Measurements from ENCODE around the gene EXOSC2.

Gene EXOSC2

DNA sequence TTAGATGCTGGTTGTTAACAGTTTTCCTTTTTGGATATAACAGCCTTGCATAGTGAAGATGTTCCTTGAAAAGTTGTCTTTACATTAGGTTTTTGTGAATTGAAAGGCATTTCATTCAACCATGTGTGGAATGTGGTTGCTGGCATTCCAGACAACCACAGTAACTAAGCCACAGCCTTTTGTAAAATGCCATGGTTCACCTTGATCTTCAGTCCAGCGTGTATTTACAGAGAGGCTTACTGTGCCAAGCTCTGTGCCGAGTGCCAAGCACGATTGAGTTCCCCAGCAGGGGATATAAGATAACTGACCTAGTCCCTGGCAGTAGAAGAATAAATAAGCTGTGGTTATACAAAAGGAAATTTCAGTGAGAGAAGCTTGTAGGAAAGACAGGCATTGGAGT lies 4.9 kb downstream of the EXOSC2 start:
- Histone ChIP-seq H3K79me2 (ENCODE audit: low read length) (peaks cover 83% of the 10 kb centered on the region), H3K9ac (ENCODE audit: low read length) (no peak overlapping the region), H2AFZ (ENCODE audit: low read length) (no peak overlapping the region), H3K9me2 (replicated peaks; ENCODE audit: insufficient read depth, low read length) (no peaks in the 10 kb centered on the region), H4K20me1 (ENCODE audit: insufficient read depth, low read length) (peaks cover 10% of the 10 kb centered on the region), H3K4me3 (ENCODE audit: low read length) (no peak overlapping the region), H3F3A (ENCODE audit: insufficient read depth, low read length) (no peaks in the 10 kb centered on the region), H3K4me2 (ENCODE audit: low read depth, low read length) (no peak overlapping the region), H3K4me1 (ENCODE audit: low read length) (0 out of 2 replicates have a peak, but pooled peaks cover 13% of the 10 kb centered on the region), H3K27ac (ENCODE audit: low read length) (no peak overlapping the region), H3K27me3 (replicated peaks; ENCODE audit: insufficient read depth, low read length) (no peaks in the 10 kb centered on the region), H3K9me3 (replicated peaks; ENCODE audit: insufficient read depth, low read length) (no peaks in the 10 kb centered on the region), H3K36me3 (replicated peaks; ENCODE audit: insufficient read depth, low read length) (peaks cover 23% of the 10 kb centered on the region)
- TF ChIP-seq, protein P1, sequence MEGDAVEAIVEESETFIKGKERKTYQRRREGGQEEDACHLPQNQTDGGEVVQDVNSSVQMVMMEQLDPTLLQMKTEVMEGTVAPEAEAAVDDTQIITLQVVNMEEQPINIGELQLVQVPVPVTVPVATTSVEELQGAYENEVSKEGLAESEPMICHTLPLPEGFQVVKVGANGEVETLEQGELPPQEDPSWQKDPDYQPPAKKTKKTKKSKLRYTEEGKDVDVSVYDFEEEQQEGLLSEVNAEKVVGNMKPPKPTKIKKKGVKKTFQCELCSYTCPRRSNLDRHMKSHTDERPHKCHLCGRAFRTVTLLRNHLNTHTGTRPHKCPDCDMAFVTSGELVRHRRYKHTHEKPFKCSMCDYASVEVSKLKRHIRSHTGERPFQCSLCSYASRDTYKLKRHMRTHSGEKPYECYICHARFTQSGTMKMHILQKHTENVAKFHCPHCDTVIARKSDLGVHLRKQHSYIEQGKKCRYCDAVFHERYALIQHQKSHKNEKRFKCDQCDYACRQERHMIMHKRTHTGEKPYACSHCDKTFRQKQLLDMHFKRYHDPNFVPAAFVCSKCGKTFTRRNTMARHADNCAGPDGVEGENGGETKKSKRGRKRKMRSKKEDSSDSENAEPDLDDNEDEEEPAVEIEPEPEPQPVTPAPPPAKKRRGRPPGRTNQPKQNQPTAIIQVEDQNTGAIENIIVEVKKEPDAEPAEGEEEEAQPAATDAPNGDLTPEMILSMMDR (IDR thresholded peaks at IDR 0.05; ENCODE audit: low read length): no peak
- TF ChIP-seq EZH2phosphoT487 (IDR thresholded peaks at IDR 0.05; ENCODE audit: low read length): no peak
- TF ChIP-seq EZH2 (optimal IDR thresholded peaks at IDR 0.05; ENCODE audit: low read depth, low read length): no peak
- no peak for DNase-seq

DNA sequence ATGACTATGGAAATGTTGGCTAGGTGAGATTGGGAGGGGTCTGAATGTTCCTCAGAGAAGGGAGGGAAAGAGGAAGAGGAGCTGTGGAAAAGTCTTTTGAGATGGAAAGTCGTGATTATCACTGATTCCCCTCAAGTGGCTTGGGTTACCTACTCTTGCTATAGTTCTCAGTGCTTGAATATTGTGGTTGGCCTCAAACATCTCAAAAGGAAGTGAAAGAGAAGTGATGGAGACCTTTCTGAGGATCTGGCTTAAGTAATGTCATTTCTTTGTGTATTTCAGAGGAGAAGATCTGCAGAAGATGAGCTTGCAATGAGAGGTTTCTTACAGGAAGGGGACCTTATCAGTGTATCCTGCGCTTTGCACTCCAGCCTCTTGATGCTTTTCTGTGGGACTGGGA lies 5.5 kb downstream of the EXOSC2 start:
- no peak overlapping the region for H3K27ac ChIP-seq (ENCODE audit: low read length)
- H3K36me3 ChIP-seq (replicated peaks; ENCODE audit: insufficient read depth, low read length): peaks cover 28% of the 10 kb centered on the region
- H4K20me1 ChIP-seq (ENCODE audit: insufficient read depth, low read length): peaks cover 10% of the 10 kb centered on the region
- H3K4me3 ChIP-seq (ENCODE audit: low read length): no peak overlapping the region
- H3K9me3 ChIP-seq (replicated peaks; ENCODE audit: insufficient read depth, low read length): no peaks in the 10 kb centered on the region
- TF ChIP-seq EZH2 (optimal IDR thresholded peaks at IDR 0.05; ENCODE audit: low read depth, low read length): no peak
- TF ChIP-seq, protein P1 (IDR thresholded peaks at IDR 0.05; ENCODE audit: low read length): no peak
- no peak for TF ChIP-seq EZH2phosphoT487 (IDR thresholded peaks at IDR 0.05; ENCODE audit: low read length)
- peaks cover 78% of the 10 kb centered on the region for H3K79me2 ChIP-seq (ENCODE audit: low read length)
- H3K27me3 ChIP-seq (replicated peaks; ENCODE audit: insufficient read depth, low read length): no peaks in the 10 kb centered on the region
- no peak for DNase-seq
- no peaks in the 10 kb centered on the region for H3K9me2 ChIP-seq (replicated peaks; ENCODE audit: insufficient read depth, low read length)
- H3K4me2 ChIP-seq (ENCODE audit: low read depth, low read length): no peak overlapping the region
- no peak overlapping the region for H2AFZ ChIP-seq (ENCODE audit: low read length)
- H3K4me1 ChIP-seq (ENCODE audit: low read length): 0 out of 2 replicates have a peak, but pooled peaks cover 13% of the 10 kb centered on the region
- H3K9ac ChIP-seq (ENCODE audit: low read length): no peak overlapping the region
- H3F3A ChIP-seq (ENCODE audit: insufficient read depth, low read length): no peaks in the 10 kb centered on the region

DNA sequence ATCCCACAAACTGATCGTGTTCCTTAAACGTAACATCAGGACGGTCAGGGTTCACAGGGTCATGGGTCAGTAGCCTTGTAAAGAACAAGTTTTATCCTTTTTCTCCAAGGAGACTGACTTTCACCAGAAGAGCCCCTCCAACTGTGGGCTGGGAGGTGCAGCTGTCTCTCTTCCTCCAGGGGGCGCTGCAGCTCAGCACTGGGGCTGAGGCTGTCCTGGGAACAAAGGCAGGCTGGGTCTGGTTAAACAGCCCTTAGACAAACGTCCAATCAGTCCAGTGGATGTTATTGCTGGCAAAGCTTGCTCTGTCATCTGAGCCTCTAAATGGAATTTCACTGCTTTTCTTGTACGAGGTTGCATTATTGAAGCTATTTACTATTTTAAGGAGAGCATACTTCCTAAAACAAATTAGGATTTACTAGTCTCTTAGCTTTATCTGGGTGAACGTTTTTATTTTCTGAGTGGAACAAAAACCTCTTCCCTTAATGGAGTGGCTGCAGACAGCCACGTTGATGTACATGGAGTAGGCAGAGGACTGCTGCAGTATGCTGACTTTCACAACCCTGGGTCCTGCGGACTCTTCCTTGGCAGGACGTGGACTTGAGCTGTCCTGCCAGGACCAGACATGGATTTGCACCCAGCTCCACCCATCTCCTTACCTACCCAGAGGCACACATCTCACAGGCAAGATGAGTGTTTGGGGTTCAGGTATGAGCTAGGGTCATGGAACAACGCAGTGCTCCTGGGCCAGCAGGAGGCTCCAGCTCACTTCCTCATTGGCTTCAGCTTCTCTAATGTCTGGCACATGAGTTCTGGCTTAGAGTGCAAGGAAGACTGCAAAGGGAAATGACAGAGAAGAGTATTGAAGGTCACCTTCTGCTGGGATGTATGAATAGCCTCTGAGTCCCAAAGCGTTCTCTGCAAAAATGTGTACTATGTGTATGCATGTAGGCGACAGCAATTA lies 7.8 kb downstream of the EXOSC2 start:
- H3K4me1 ChIP-seq (ENCODE audit: low read length): 0 out of 2 replicates have a peak, but pooled peaks cover 6% of the 10 kb centered on the region
- no peak overlapping the region for H3K4me2 ChIP-seq (ENCODE audit: low read depth, low read length)
- H3K9me3 ChIP-seq (replicated peaks; ENCODE audit: insufficient read depth, low read length): no peaks in the 10 kb centered on the region
- no peaks in the 10 kb centered on the region for H3K9me2 ChIP-seq (replicated peaks; ENCODE audit: insufficient read depth, low read length)
- H2AFZ ChIP-seq (ENCODE audit: low read length): no peak overlapping the region
- H4K20me1 ChIP-seq (ENCODE audit: insufficient read depth, low read length): peaks cover 10% of the 10 kb centered on the region
- no peaks in the 10 kb centered on the region for H3F3A ChIP-seq (ENCODE audit: insufficient read depth, low read length)
- no peaks in the 10 kb centered on the region for H3K27me3 ChIP-seq (replicated peaks; ENCODE audit: insufficient read depth, low read length)
- H3K79me2 ChIP-seq (ENCODE audit: low read length): peaks cover 55% of the 10 kb centered on the region
- peaks cover 24% of the 10 kb centered on the region for H3K36me3 ChIP-seq (replicated peaks; ENCODE audit: insufficient read depth, low read length)
- TF ChIP-seq EZH2 (optimal IDR thresholded peaks at IDR 0.05; ENCODE audit: low read depth, low read length): no peak
- TF ChIP-seq, protein P1 (IDR thresholded peaks at IDR 0.05; ENCODE audit: low read length): peak; percentile 91
- H3K9ac ChIP-seq (ENCODE audit: low read length): no peak overlapping the region
- no peak overlapping the region for H3K27ac ChIP-seq (ENCODE audit: low read length)
- H3K4me3 ChIP-seq (ENCODE audit: low read length): no peak overlapping the region
- DNase-seq: peak; percentile 48

All from MM.1S (cell line).